ENCODE measurements around the gene GLT6D1. TPM values are rescaled to one million over a fixed set of nuclear protein-coding genes. Genes with fewer than 3 reads are reported as not detected.

The GLT6D1 gene
- total RNA-seq, 1 donor from 2014 or later, result not detected

GRCh38 chr9:135620558-135620957 is 18.8 kb downstream of the GLT6D1 start:
- no peak for DNase-seq

- no peak for DNase-seq
Observed at GRCh38 chr9:135619599-135619886, 19.8 kb downstream of the GLT6D1 start.

- no peak for DNase-seq
Observed at GRCh38 chr9:135618866-135619598, 20.3 kb downstream of the GLT6D1 start.

GRCh38 chr9:135617991-135618411 is 21.3 kb downstream of the GLT6D1 start:
- no peak for DNase-seq

- no peak for DNase-seq
Observed at GRCh38 chr9:135617538-135617900, 21.8 kb downstream of the GLT6D1 start.

GRCh38 chr9:135616619-135617537 is 22.5 kb downstream of the GLT6D1 start:
- DNase-seq, result no peak

- DNase-seq, result no peak
Observed at GRCh38 chr9:135615666-135616618, 23.4 kb downstream of the GLT6D1 start.

GRCh38 chr9:135614821-135615665 is 24.3 kb downstream of the GLT6D1 start:
- DNase-seq, result no peak

GRCh38 chr9:135613946-135614805 is 25.2 kb downstream of the GLT6D1 start:
- DNase-seq, result no peak

- no peak for DNase-seq
Observed at GRCh38 chr9:135612981-135613910, 26.1 kb downstream of the GLT6D1 start.

GRCh38 chr9:135612437-135612836 is 26.9 kb downstream of the GLT6D1 start:
- DNase-seq, result no peak

- DNase-seq, result no peak
Observed at GRCh38 chr9:135611875-135612209, 27.5 kb downstream of the GLT6D1 start.

- no peak for DNase-seq
Observed at GRCh38 chr9:135611142-135611874, 28.0 kb downstream of the GLT6D1 start.

GRCh38 chr9:135610290-135611141 is 28.8 kb downstream of the GLT6D1 start:
- DNase-seq, result no peak

GRCh38 chr9:135609366-135609955 is 29.9 kb downstream of the GLT6D1 start:
- DNase-seq, result no peak

- DNase-seq, result no peak
Observed at GRCh38 chr9:135608999-135609317, 30.4 kb downstream of the GLT6D1 start.

GRCh38 chr9:135608294-135608998 is 30.9 kb downstream of the GLT6D1 start:
- DNase-seq, result no peak
